GM12874 (cell line): ENCODE measurements around the gene CFAP65.
A peak's percentile ranks its signal among the peaks of the same experiment; 100 is the strongest.

Source experiments
- TF ChIP-seq, protein P1 (sequence below): IDR thresholded peaks from 2 replicates; pipeline ENCODE4 v1.5.1; 2011; ENCODE audit warnings: low read depth, mild to moderate bottlenecking, control low read depth, low read length, moderate library complexity; ENCODE audit not compliant: insufficient read depth

Gene CFAP65

DNA sequence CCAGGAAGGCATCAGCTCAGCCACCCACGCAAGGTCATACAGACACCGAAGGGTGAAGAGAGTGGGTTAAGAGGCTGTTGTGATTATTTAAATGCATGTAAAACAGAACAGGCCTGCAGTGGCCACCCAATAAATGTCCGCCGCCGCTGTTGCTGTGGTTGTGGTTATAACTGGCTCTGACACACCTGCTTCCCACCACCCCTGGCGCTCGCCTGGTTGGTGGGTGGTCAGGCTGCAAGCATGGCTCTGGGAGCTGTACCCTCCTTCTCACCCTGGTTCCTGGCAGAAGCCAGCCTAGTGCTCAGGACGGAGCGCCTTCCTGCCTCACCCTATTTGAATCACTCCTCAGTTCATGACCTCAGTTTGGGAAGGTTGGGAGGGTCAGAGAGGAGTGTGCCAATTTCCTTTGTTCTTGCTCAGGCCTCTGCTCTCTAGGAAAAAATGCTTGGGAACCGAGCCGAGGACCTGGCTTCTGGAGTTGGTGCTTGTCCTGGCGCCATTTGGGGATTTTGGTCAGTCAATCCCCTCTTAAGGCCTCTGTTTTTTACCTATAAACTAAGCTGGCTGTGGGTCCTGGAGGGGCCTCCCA is 42.8 kb downstream of the CFAP65 start:
- TF ChIP-seq, protein P1, sequence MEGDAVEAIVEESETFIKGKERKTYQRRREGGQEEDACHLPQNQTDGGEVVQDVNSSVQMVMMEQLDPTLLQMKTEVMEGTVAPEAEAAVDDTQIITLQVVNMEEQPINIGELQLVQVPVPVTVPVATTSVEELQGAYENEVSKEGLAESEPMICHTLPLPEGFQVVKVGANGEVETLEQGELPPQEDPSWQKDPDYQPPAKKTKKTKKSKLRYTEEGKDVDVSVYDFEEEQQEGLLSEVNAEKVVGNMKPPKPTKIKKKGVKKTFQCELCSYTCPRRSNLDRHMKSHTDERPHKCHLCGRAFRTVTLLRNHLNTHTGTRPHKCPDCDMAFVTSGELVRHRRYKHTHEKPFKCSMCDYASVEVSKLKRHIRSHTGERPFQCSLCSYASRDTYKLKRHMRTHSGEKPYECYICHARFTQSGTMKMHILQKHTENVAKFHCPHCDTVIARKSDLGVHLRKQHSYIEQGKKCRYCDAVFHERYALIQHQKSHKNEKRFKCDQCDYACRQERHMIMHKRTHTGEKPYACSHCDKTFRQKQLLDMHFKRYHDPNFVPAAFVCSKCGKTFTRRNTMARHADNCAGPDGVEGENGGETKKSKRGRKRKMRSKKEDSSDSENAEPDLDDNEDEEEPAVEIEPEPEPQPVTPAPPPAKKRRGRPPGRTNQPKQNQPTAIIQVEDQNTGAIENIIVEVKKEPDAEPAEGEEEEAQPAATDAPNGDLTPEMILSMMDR, result no peak

DNA sequence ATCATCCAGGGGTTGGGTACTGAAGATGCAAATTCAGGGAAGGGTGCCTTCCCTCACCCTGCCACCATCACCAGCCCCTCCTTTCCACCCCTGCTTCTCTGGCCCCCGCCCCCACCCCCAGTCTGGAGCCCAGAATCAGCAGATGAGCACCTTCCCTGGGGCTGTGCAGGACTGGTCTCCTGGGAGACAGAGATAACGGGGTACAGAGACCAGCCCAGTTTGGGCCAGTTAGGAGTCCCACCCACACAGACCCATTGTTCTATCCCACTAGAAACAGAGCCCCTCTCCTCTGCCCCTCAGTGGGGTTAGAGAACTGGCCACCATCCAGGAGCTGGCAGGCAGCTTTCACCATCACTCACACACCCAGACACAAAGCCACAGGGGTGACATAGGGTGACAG is 43.6 kb downstream of the CFAP65 start:
- TF ChIP-seq, protein P1, result no peak

DNA sequence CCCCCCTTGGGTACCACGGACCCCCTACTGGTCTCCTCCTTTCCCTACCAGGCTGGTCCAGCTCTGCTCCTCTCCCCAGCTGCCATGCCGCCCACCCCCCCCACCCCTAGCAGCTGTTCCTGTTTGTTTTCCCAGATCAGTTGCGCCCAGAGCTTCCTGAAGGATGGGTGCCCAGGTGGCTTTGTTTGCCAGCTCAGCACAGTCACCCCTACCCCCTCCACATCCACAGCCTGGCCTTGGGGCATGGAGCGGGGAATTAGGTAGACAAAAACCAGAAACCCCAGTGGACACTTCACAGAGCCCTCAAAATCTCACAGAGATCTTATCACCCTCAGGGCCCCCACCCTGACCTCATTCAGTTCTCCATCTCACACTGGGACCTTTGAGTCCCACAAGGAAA is 44.4 kb downstream of the CFAP65 start:
- TF ChIP-seq, protein P1, result no peak

DNA sequence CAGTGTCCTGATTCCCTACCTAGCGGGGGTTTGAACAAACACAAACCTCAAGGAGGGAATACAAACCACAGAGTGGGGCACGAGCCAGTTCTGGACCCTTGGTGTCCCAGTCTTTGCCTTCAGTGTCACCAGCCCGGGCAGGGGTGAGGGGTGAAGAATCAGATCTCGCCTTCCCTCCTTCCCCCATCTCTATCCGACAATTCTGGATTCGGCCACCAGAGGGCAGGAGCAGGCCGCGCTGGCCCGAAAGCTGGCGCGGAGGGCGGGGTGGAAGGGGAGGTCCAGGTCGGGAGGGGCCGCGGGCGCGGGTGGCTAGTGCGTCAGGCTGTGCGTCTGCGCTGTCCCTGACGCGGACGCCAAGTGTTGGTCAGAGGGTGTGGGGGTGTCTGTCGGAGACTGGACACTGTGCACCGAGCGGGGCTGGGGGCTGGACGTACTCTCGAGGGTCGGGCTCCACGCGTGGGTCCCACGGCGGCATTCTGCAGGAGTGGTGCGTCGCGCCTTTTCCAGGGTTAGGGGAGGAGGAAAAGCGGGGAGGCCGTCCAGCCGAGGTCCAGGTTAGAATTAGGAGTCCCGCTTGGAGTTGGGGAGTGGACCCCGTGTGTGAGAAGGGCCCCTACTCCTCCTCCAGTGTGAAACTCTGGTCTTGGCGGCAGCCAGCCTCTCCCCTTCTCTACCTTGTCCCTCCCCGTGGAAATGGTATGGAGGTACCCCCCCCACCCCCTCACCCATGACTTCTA is 45.2 kb downstream of the CFAP65 start:
- TF ChIP-seq, protein P1, result peak; percentile 90

DNA sequence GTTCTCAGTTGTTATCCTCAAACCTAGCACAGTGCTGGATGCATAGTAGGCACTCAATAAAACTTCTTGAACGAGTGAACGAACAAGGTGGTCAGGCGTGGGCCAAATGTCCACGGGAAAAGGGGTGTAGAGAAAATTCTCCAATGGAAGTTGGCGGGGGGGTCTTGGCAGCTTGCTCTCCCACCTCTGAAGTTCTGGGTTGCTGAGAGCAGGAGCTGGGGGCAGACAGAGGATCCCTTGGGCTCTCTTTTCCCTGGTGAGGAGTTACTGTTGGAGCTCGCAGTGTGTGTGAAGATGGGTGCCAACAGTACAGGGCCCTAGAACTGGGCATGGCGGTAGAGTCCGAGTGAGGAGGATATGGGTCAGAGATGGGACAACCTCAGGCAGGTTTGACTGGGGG is 45.8 kb downstream of the CFAP65 start:
- TF ChIP-seq, protein P1, result no peak

DNA sequence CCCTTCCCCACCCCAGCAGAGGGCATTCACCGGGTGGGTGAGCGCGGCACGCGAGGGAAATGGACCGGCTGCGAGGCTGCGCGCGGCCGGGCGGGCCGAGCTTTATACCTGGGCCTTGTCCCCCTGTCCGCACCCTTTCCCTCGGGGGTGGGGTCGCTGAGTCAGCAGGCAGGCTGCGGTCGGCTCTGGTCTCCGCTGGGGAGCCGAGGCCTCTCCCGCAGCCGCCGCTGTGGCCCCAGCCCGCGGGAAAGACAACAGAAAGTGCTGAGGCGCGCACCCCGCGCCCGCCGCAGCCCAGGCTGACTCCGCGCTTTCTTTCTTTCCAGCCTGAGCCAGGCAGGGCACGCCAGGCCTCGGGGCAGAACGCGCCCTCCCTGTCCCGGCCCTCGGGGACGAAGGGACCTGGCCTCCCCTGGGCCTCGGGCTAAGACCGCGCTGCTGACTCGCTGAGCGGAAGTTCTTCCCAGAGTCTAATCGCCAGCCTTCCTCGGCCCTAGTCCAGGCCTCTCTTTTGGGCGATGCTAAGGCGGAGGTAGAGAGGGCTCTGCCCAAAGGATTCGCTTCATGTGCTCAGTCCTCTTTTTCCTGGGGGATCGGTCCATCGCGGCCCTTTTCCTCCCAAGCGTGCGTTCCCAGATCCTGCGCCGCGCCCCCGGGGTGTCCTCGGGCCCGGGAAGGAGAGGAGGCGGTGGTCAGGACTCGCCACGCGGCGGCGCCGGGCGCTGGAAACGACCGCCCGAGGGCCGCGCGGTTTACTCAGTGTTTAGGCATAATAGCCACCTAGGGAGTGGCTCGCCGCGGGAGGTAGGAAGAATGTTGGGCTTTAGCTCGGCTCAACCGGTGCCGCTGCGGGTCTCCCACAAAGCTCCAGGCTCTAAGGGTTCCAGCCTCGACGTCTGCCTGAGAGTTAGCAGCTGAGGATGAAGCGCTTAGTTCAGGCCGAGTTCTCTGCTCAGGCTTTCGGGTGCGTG is 47.7 kb downstream of the CFAP65 start, which contains the start of gene CRYBA2:
Gene CRYBA2, minus strand, starts transcription at position 78 of the 971 bp plus-strand sequence. CDS start 246 bp downstream, outside the sequence.
- TF ChIP-seq, protein P1, result no peak
